GM18858 (cell line): ENCODE results near the gene POC1A.

ENCODE experiments used
- ATAC-seq: cut with Tn5 transposase; IDR thresholded peaks from one replicate; pipeline ENCODE4 v1.9.1; 2021; ENCODE audit not compliant: unreplicated experiment

The POC1A gene

DNA sequence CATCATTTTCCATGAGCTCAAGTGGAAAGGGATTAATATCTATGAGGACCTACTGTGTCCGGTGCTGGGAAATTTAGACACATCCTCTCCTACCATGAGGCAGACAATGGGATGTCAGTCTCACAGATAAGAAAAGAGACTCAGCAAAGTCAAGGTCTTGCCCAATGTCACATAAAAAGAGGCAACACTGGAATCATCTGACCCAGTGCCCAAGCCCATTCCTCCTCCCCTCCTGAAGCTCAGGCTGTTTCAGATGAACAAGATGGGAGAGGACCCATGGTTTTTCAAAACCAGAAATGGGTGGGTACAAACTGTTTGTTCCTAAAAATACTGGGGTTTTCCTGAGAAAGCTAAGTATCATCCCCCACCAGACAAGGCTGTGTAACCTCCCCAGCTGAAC, 22.2 kb downstream of the POC1A start:
- no peak for ATAC-seq

DNA sequence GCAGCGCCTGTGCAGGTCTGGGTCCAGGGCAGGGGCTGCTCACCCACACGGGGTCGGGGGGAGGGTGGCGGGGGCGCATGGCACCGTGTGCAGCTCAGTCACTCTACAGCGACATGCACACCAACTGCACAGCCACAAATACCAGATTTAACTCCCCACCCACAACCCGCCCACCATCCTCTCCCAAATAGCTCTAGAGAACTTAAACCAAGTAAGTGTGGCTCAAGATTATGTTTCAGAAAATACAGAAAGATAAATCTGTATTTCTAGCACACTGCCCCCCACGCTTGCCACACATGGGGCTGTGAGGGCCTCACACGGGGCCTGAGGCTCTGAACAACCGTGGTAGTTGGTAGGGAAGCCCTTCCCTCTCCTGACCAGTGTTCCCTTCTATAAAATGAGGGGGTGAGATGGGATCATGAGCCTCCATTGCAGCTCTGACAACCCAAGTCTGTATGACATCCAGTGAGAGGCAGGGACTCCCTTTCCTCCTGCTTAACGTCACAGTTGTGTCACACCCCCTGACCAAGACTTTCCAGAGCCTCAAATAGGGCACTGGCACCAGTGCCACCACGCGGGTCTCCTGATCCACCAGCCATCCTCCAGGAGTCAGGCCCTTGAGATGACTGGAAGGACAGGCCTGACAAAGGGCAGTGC, 23.1 kb downstream of the POC1A start:
- ATAC-seq: no peak

DNA sequence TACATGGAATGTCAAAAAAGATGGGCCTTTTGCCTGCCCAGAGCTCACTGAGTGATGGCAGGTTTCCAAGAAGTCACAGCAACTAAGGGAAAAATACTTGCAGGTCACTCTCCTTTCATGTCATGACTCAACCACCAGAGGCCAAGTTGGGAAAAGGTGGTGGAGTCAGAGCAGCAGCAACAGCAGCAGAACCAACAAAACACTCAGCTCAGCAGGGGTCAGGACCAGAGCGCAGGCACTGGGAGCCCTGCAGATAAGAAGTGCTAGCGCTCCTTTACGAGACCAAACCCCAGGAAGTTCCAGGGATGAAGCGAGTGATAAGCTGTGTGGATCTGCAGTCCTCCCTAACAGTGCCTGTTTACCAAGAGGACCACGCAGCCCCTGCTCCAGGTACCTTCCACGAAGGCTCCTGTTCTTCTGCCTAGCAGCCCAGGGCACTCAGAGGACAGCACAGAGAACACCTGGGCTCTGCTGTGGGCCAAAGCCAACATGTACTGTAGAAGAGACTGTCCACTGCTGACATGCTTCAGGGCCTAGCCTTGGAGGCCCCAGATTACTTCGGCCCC, 26.0 kb downstream of the POC1A start:
- ATAC-seq: no peak

DNA sequence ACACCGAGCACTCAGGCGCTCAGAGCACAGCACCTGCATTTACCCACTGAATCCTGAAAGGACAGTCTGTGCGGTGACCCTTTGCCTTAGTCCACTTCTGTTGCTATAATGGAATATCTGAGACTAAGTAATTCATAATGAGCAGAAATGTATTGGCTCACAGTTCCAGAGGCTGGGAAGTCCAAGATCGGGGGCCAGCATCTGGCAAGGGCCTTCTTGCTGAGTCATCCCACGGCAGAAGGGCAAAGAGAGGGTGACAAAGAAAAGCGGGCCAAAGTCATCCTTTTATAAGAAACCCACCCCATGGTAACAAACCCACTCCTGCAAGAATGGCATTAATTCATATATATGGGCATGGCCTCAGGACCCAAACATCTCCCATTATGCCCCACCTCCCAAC, 27.7 kb downstream of the POC1A start:
- ATAC-seq: no peak

DNA sequence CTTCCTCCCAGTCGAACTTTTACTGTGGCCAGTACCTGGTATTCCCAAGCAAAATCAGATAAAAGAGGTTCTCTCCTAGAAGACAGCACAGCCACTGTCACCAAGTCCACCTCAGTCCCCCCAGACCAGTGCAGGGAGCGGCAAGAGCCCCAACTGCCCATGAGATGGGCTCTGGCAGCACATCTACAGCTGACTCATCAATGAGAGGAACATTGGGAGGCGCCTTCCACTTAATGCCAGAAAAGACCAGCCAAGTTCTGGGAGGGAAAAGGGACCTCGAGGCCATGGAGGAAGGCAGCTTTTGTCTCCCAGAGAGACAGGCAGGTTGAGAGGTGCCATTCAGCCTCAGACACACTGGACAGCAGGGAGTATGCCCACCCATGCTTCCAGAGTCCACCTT, 28.2 kb downstream of the POC1A start:
- no peak for ATAC-seq

DNA sequence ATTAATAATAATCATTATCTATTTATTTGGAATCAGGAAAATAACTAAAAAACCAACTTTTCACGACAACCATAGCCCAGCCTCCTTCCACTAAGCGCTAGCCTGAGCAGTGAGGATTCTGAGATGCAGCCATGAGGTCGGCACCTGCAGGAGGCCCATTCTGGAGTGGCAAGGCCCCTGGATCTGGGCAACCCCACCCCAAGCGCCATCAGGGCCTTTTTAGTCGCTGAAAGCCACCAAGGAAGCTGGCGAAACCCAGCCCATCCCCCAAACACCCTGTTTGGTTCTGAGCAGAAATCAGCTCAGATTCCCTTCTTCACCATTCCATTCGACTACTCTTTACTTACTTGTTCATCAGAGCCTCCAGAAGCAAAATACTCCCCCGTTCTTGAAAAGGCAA, 29.5 kb downstream of the POC1A start:
- ATAC-seq: no peak

DNA sequence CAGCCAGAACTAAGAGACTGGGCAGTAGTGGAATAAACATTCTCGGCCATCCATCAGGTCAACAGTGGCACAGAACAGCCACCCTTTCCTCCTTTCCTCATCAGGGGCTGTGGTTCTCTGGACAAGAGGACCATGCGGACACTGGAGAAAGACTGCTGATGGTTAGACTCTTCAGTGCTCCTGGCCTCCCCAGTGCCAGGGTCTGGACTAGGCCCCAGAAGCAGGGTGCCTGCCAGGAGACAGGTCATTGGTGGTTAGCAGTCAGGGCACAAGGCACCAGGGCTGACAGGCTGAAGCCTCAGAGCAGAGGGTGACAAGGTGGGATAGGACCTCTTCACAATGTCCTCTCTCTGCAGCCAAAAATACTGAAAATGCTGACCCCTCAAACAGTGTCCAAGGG, 30.1 kb downstream of the POC1A start:
- ATAC-seq: no peak

DNA sequence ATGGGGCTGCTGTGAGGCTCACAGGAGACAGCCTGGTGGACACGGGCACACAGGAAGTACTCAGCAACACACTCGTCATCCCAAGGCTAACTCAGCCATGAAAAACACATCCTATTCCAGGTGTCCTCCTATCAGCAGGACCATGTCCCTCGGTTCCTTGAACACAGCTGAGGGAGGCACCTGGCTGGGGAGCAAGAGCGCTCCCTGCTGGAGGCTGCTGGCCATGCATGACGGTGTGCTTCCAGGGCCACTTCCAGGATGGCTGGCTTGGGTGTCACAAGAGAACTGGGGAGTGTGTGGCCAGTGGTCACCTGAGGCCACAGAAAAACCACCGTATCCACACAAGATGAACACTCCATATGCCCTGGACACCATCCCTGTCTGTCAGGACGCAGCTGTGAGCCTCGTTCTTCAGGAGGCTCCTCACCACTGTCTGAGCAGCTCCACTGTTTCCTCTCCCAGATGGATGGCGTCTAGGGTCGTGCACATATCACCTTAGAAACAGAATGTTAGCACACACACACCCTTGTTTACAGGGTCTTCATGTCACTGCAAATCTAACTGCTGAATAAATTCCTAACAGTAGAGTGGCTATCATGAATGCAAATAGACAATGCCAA, 31.0 kb downstream of the POC1A start:
- ATAC-seq: no peak

DNA sequence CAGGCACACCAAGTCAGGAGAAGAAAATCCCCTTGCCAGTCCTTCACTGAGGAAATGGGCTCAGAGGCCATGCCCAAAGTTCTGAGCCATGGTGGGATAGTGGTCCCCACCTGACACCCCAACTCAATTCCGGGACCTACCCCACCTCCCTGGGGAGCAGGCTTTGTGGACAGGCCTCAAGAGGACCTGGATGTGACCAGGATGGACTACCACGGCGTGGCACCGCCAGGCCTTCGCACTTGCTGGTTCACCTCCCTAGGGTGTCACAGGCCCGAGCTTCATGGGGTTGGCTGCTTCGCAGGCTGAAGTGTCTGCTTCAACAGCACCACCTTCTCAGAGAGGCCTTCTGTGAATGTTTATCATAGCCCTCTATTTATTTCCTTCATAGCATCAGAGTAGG, 31.7 kb downstream of the POC1A start:
- ATAC-seq: no peak

DNA sequence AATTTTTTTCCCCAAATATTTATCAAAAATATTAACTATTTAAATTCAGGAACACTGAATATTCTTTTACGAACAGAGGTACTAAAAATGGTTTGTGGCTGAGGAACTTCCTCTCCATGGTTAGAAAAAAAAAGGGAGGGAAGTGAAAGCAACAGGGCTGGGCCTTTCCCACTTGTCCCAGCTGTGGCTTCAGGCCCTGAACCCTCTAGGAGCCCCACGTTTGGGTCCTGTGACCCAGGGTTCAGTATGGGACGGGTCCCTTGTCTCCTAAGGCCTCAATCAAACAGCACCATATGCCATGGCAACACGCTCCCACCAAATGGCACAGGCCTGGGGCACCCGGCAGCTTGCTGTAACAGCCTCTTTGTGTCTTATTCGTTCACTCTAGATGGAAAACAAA, 32.4 kb downstream of the POC1A start:
- ATAC-seq: no peak

DNA sequence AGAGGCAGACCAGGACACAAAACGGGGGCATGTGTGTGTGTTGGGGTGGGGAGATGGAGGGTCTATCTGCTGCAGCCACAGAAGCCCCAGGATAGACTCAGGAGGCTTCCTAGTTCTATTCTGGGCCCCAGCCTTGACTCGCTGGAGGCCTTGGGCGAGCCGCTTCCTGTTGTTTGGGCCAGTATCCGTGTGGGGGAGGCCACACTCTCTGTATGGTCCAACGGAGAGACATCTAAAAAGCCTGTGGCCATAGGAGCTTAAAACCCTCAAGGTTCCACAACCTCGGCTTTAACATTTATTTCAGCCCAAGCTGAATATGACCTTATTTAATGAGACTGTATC, 32.8 kb downstream of the POC1A start:
- no peak for ATAC-seq

DNA sequence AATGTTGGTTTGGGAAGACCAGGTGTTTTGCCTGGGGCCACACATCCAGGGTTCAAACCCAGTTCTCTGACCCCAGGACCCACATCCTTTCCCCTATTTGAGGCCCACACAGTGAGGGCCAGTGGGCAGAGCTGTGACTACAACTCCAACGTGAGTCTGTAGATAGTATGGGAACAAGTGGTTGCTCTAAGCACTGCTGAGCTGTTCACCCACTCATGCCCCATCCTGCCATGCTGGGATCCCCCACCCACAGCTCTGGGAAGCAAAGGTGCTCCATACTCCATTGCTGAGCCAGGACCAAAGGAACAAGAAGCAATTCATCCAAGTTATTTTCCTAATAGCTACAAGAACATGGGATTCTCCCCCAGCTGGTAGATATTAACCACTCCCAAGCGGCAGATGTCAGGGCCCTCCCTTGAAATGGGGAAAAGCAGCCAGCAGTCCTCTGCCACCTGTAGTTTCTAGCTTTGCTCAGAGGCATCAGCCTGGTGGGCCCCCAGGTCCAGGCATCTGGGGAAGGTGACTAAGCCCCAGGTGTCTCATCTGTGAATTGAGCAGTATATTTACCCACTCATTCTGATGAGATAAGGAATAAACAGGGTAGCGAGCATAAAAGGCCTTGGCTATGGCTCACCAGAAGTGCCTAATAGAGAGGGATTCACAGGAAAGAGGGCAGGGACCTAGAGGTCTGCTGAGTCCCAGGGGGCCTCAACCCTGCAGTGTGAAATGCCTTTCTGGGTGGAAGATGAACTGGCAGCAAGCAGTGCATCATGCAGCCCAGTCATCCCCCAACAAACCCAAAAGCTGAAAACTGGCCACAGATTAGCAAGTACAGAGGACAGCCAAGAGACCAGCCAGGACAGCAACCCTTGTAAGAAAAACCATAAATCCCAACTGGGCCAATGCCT, 33.4 kb downstream of the POC1A start:
- ATAC-seq: no peak

DNA sequence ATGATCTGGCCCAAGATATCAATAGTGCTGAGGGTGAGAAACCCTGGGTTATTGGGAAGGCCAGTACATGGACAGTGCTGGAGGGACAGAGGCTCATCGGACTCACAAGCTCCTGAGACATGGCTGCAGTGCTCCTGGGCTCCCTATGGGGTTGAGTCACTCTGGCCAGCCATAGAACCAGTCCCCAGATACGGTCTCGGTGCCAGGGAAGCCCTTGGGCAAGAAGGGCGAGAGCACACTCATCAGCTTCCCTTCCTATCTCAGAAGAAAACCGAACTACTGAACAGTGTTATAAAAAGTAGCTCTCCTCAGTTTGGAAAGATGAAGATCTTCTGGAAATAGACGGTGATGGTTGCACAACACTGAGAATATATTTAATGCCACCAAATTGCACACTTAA, 34.4 kb downstream of the POC1A start:
- no peak for ATAC-seq

DNA sequence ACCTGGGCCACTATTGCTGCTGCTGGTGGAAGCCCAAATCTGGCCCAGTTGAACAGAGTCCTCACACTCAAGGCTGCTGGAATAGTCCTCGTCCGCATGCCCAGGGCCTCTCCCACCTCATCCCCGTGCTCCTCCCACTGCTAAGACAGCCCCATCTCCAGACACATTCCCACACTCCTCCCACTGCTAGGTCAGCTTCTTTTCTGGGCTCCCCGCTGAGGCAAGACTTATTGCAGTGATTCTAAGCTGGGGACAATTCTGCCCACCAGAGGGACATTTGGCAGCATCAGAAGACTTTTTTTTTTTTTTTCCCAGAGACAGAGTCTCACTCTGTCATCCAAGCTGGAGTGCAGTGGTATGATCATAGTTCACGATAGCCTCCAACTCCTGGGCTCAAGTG, 35.1 kb downstream of the POC1A start:
- no peak for ATAC-seq

DNA sequence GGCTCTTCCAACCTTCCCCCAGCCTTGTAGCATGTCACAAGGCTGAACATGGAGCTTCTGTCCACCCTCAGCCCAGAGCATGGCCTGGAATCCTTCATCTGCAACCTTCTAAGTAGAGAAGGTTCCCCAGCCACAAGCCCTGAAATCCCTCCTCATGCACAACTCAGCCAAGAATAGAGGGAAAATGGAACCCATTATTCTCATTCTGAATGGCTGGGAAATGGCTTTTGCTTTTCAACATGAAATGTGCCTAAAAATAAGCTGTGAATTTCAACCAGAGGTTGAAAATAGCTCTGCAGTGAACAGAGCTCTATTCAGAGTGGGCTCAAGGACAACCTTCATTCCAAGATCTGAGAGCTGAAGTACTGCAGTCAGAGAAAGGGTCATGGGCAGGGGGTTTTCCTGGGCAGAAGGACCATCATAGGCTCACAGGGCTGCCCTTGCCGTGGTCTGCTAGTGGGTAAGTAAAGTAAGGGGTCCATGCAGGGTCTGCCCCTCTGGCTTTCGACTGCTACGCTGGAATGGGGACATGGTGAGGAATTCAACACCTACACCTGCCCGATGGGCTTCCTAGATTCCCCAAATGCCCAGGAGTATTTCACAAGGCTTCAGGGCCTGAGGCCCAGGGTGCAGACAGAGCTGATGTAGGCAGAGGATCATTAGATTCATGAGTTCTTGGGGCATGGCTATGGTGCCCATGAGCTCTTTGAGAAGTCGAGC, 35.9 kb downstream of the POC1A start:
- no peak for ATAC-seq

DNA sequence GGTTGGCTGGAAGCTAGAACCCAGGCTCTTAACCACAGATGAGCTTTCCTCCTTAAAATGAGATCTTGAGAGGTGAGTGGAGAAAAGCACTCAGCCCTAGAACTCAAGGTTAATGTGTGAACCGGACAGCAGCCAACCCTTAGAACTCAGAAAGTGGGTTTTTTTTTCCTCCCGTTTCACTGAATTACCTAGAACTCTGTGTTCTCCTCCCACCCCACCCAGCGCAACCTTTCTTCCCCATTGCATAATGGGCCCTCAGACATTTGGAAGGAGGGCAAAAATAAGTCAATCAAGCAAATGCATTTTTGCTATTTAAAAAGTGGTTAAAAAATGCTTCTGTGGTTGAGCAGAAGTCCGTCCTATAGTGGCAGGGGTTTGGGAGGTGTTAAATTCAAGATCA, 36.7 kb downstream of the POC1A start:
- ATAC-seq: no peak

DNA sequence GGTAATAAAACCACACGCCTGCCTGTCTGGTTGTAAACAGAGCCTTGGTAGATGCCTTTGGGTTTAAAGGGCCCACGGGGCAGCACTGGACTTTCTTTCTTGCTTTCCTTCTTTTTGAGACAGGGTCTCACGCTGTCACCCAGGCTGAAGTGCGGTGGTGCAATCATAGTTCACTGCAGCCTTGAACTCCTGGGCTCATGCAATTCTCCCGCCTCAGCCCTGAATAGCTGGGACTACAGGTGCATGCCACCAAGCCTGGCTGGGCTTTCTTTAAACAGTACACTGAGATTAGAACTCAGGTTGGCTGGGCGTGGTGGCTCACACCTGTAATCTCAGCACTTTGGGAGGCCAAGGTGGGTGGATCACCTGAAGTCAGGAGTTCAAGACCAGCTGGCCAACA, 42.2 kb downstream of the POC1A start:
- ATAC-seq: no peak

DNA sequence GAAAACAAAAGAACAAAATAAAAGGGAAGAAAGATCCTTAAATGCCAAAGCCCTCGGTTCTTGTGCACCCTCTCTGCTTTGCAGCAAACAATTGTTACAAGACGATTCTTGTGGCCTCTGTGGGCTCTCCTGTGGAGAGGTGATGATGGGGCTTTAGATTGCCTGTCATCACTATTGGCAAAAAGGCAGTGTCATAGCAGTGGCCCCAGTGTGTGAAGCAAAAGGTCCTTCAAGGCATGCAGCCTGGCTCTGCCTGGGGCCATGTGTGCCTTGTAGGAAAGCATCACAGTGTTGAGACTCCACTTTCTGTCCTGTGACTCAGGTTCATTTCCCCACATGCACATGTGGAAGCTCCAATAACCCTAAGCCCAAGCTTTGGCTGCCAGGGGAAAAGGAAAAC, 43.7 kb downstream of the POC1A start:
- no peak for ATAC-seq

DNA sequence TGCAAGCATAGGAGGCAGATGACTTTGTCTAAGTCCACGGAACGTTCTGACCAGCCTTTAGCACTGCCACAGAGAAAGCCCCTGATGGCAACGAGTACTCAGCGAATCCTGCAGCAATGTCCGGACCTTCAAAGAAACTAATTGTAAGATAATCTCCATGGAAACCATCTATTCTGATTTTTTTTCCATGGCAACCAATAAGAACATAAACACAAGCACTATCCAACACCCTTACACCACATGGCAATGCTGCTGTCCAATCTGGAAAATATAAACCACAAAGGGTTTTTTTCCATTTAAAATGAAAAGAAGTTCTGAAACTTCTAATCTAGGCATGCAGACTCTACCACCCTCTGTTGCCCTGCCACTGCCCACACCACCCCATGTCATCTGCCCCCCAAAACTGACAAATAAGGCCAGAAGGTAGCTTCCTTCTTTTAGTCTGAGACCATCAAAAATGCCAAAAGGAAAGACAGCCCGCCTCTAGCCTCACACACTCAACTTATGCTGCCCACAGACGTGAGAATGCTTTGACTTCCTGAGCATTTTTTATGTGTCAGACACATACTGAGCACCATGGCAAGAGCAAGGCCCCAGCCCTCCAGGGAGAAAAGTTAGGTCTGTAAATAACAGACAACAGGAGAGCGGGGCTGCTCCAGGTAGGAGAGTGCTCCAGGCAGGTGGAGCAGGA, 44.5 kb downstream of the POC1A start:
- ATAC-seq: no peak

DNA sequence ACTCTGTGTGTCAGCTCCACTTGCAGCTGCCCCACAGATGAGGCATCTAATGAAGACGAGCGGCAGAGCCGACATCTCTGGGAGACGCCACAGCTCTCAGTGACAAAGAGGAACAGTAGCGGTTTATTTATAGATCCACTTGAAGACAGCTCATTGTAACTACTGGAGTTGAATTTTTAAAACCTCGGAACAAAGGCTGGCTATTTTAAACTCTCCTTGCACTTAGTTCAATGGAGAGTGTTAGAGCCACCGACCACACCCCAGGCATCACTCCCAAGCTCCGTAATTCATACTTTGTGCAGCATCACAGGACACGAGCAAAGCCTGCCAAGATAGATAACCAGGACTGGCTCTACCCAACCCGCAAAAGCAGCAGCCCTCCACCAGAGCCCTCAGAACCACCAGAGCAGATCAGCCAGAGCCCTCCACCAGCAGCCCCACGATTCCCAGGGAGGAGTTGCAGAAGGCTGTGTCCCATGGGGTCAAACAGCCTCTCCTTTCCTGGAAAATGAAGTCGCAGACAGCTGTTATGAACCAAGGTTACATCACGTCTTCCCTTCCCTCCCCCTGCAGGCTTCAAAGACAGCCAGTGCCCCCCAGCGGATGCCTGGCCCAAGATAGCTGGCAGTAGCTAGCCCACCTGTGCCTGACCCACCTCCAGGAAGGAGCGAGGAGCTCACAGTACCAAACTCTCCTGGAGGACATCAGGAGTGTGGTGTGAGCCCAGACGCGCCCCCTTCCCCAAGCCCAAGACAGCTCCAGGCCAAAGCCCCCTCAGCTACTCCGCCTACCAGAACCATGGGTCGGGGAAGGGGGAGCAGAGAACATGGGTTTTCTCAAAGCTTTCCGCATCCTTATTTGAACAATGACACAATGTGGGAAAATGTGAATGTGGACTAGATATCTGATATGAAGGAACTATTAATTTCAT, 45.7 kb downstream of the POC1A start:
- no peak for ATAC-seq
